K562 (cell line): ENCODE data around the gene RTP3. TPM values are rescaled to one million over a fixed set of nuclear protein-coding genes. Genes with fewer than 3 reads are reported as not detected.

Source experiments
- BRD4 ChIP-seq: fragments of 200-600 bp; sonication (generic); IDR thresholded peaks from 2 replicates; pipeline ENCODE4 v1.6.1; 2017; ENCODE audit warnings: inconsistent platforms
- BRD9 ChIP-seq: fragments of 450-650 bp; IDR thresholded peaks from 2 replicates; pipeline ENCODE4 v1.6.1; 2018; ENCODE audit warnings: low read depth; ENCODE audit not compliant: partially characterized antibody
- CCNT2 ChIP-seq: IDR thresholded peaks from 2 replicates; pipeline ENCODE4 v1.6.1; 2011; ENCODE audit warnings: borderline replicate concordance, low read depth, mild to moderate bottlenecking, moderate library complexity, mixed read lengths, low read length; ENCODE audit not compliant: insufficient read length; ENCODE audit errors: extremely low read depth
- CSDE1 ChIP-seq, 2 experiments: fragments of 450-650 bp; IDR thresholded peaks; 2 replicates each; pipeline ENCODE4 v1.6.1; 2016; ENCODE audit warnings: mild to moderate bottlenecking in 1 of 2
- E2F5 ChIP-seq: sonication (generic); formaldehyde crosslinking; IDR thresholded peaks from 2 replicates; pipeline ENCODE4 v1.8.0; 2022; ENCODE audit warnings: mild to moderate bottlenecking, missing genetic modification reagents
- ETV5 ChIP-seq: sonication (generic); formaldehyde crosslinking; IDR thresholded peaks from 2 replicates; pipeline ENCODE4 v1.4.0; 2020; ENCODE audit warnings: low read depth, mild to moderate bottlenecking, missing genetic modification reagents
- FOXA1 ChIP-seq: fragments of 450-650 bp; IDR thresholded peaks from 2 replicates; pipeline ENCODE4 v1.6.1; 2016; ENCODE audit warnings: mild to moderate bottlenecking, borderline replicate concordance
- GATAD2A ChIP-seq: fragments of 450-650 bp; IDR thresholded peaks from 2 replicates; pipeline ENCODE4 v1.6.1; 2017
- HDAC3 ChIP-seq: fragments of 450-650 bp; IDR thresholded peaks from 2 replicates; pipeline ENCODE4 v1.6.1; 2018; ENCODE audit warnings: borderline replicate concordance, mild to moderate bottlenecking, moderate library complexity; ENCODE audit not compliant: partially characterized antibody
- HNRNPK ChIP-seq: fragments of 200-400 bp; formaldehyde crosslinking; IDR thresholded peaks from one replicate; pipeline ENCODE4 v1.6.1; 2018; ENCODE audit warnings: mild to moderate bottlenecking, low read depth, low read length; ENCODE audit not compliant: poor library complexity, severe bottlenecking
- KDM2B ChIP-seq: fragments of 250-450 bp; sonication (Bioruptor Pico); IDR thresholded peaks from 2 replicates; pipeline ENCODE4 v1.8.0; 2021; ENCODE audit warnings: mild to moderate bottlenecking, moderate library complexity
- MYBL2 ChIP-seq, 2 experiments: fragments of 450-650 bp in 1 of 2; sonication (generic) in 1 of 2; formaldehyde crosslinking in 1 of 2; IDR thresholded peaks; 2 replicates each; pipeline versions ENCODE4 v1.6.1 to v1.8.1; 2017 to 2022; ENCODE audit warnings: borderline replicate concordance in 1 of 2, inconsistent platforms in 1 of 2, low read depth in 1 of 2, mild to moderate bottlenecking in 1 of 2, missing genetic modification reagents in 1 of 2, moderate library complexity in 1 of 2
- NR2C1 ChIP-seq, 2 experiments: fragments of 450-650 bp; IDR thresholded peaks; 2 replicates each; pipeline ENCODE4 v1.6.1; 2017; ENCODE audit warnings: mild to moderate bottlenecking in 2 of 2, antibody characterized with exemption in 1 of 2, inconsistent platforms in 1 of 2, missing compliant biosample characterization in 1 of 2, missing genetic modification characterization in 1 of 2
- PTBP1 ChIP-seq: fragments of 200-400 bp; formaldehyde crosslinking; IDR thresholded peaks from 2 replicates; pipeline ENCODE4 v1.6.1; 2017; ENCODE audit warnings: low read depth, low read length
- PTRF ChIP-seq: fragments of 450-650 bp; IDR thresholded peaks from 2 replicates; pipeline ENCODE4 v1.6.1; 2016; ENCODE audit warnings: mild to moderate bottlenecking, missing genetic modification characterization, missing compliant biosample characterization
- RBM14 ChIP-seq: fragments of 200-400 bp; formaldehyde crosslinking; IDR thresholded peaks from 2 replicates; pipeline ENCODE4 v1.6.1; 2018; ENCODE audit warnings: low read depth, mild to moderate bottlenecking, low read length, moderate library complexity, borderline replicate concordance; ENCODE audit not compliant: insufficient read depth
- RCOR1 ChIP-seq, 2 experiments: IDR thresholded peaks; 2 replicates each; pipeline ENCODE4 v1.6.1; 2012; ENCODE audit warnings: low read depth in 2 of 2, low read length in 2 of 2, borderline replicate concordance in 1 of 2, improper control_type of control experiment in 1 of 2
- RFX7 ChIP-seq: fragments of 250-450 bp; sonication (Bioruptor Pico); IDR thresholded peaks from 2 replicates; pipeline ENCODE4 v1.5.1; 2021; ENCODE audit warnings: mild to moderate bottlenecking
- SMARCE1 ChIP-seq: fragments of 450-650 bp; IDR thresholded peaks from 2 replicates; pipeline ENCODE4 v1.7.1; 2016; ENCODE audit warnings: mild to moderate bottlenecking
- SNIP1 ChIP-seq: fragments of 450-650 bp; IDR thresholded peaks from 2 replicates; pipeline ENCODE4 v1.7.1; 2017; ENCODE audit warnings: low read depth, mild to moderate bottlenecking
- TAF15 ChIP-seq: fragments of 200-400 bp; formaldehyde crosslinking; IDR thresholded peaks from 2 replicates; pipeline ENCODE4 v1.6.1; 2017; ENCODE audit warnings: mild to moderate bottlenecking, low read depth, low read length, moderate library complexity
- TFE3 ChIP-seq: fragments of 450-650 bp; formaldehyde crosslinking; IDR thresholded peaks from 2 replicates; pipeline ENCODE4 v1.4.0; 2020; ENCODE audit warnings: mild to moderate bottlenecking, mixed read lengths
- TRIM28 ChIP-seq: fragments of 450-650 bp; IDR thresholded peaks from 2 replicates; pipeline ENCODE4 v1.6.1; 2017
- XRCC5 ChIP-seq: fragments of 200-400 bp; formaldehyde crosslinking; IDR thresholded peaks from 2 replicates; pipeline ENCODE4 v1.6.1; 2017; ENCODE audit warnings: low read depth, mild to moderate bottlenecking, low read length
- ZNF140 ChIP-seq: fragments of 250-450 bp; sonication (Bioruptor Pico); IDR thresholded peaks from 2 replicates; pipeline ENCODE4 v1.8.0; 2021; ENCODE audit warnings: moderate library complexity, mild to moderate bottlenecking, inconsistent platforms
- ZNF24 ChIP-seq: fragments of 450-650 bp; IDR thresholded peaks from 2 replicates; pipeline ENCODE4 v1.6.1; 2016
- polyA plus RNA-seq, 8 experiments: library from polyadenylated mRNA; depleted of rRNA in 4 of 8; stranded (reverse) in 5 of 8; unstranded in 3 of 8; fragments of >200 nt; fragmentation: Nextera tagmentation in 2 of 8; fragmentation: Illumina TruSeq in 1 of 8; extraction: Ambion mirVana in 2 of 8; extraction: Trizol in 1 of 8; gene quantifications; 2 replicates each; pipeline versions ENCODE4 v1.2.1 to v1.2.3, GENCODE V29; 2011 to 2014; ENCODE audit warnings: inconsistent platforms in 1 of 8, missing spikeins in 1 of 8
- total RNA-seq, 7 experiments: library from RNA; depleted of rRNA in 6 of 7; stranded (reverse); fragments of >200 nt in 6 of 7; fragmentation: Illumina TruSeq in 2 of 7; extraction: Trizol in 2 of 7; gene quantifications; 2 replicates each; pipeline versions ENCODE4 v1.2.1 to v1.2.3, GENCODE V29; 2011 to 2021; ENCODE audit warnings: low replicate concordance in 1 of 7

The RTP3 gene
- total and polyA plus RNA-seq, 9 of the 15 experiments (the other 6 are each of a cell fraction or from before 2014, with no cell fraction given) = not detected

- no peak for TF ChIP-seq TFE3 (CRISPR knock-in tag)
- no peak for TF ChIP-seq PTBP1
- no peak for TF ChIP-seq E2F5 (CRISPR knock-in tag)
- TF ChIP-seq ZNF140 (CRISPR knock-in tag) = no peak
- TF ChIP-seq CSDE1 (IDR thresholded peaks at IDR 0.05) = no peak
- TF ChIP-seq BRD9 = no peak
- no peak for TF ChIP-seq HNRNPK
- peak; percentile 15 to 95; a peak in 3 of 4 replicates for TF ChIP-seq RCOR1 (IDR thresholded peaks at IDR 0.05; ENCODE audit: borderline replicate concordance in 1 of 2, low read depth in 2 of 2, low read length in 2 of 2)
- no peak for TF ChIP-seq RFX7 (CRISPR knock-in tag)
- TF ChIP-seq TAF15 = no peak
- peak; percentile 100 for TF ChIP-seq CCNT2
- TF ChIP-seq SNIP1 = no peak
- no peak for TF ChIP-seq PTRF (tag)
- no peak for TF ChIP-seq ETV5 (CRISPR knock-in tag)
- TF ChIP-seq FOXA1 = no peak
- no peak for TF ChIP-seq RBM14
- peak; percentile 79 for TF ChIP-seq TRIM28
- TF ChIP-seq XRCC5 = no peak
- TF ChIP-seq MYBL2 (IDR thresholded peaks at IDR 0.05; ENCODE audit: low read depth) = no peak
- TF ChIP-seq MYBL2 (CRISPR knock-in tag; IDR thresholded peaks at IDR 0.05; ENCODE audit: borderline replicate concordance) = no peak
- peak; percentile 74 for TF ChIP-seq ZNF24
- TF ChIP-seq BRD4 = no peak
- TF ChIP-seq NR2C1 (IDR thresholded peaks at IDR 0.05) = no peak
- peak; percentile 68 for TF ChIP-seq NR2C1 (tag; IDR thresholded peaks at IDR 0.05)
- TF ChIP-seq GATAD2A = peak; percentile 69; the same call in 1 of the 2 replicates
- no peak for TF ChIP-seq KDM2B (CRISPR knock-in tag)
- TF ChIP-seq SMARCE1 = peak; percentile 100
- TF ChIP-seq HDAC3 = peak; percentile 98
Measured at GRCh38 chr3:46508850-46509591, 11.2 kb downstream of the RTP3 start (continued).
